AG09319 (cell line): Measurements from ENCODE around the gene ULK1.

Source experiments
- DNase-seq: peaks from one replicate; pipeline ENCODE4 v3.0.0-alpha.2; 2010; ENCODE audit warnings: low read depth; ENCODE audit errors: extremely low read depth
- CTCF ChIP-seq: IDR thresholded peaks from 2 replicates; pipeline ENCODE4 v1.5.1; 2011; ENCODE audit warnings: low read depth, mild to moderate bottlenecking, inconsistent platforms, low read length, moderate library complexity

The ULK1 gene

GRCh38 chr12:131909081-131909751 is 14.8 kb downstream of the ULK1 start:
- TF ChIP-seq CTCF: no peak
- DNase-seq: no peak

GRCh38 chr12:131909752-131910219 is 15.4 kb downstream of the ULK1 start:
- TF ChIP-seq CTCF: no peak
- no peak for DNase-seq

GRCh38 chr12:131910302-131911027 is 16.0 kb downstream of the ULK1 start:
- no peak for DNase-seq
- TF ChIP-seq CTCF: no peak

GRCh38 chr12:131911028-131911650 is 16.7 kb downstream of the ULK1 start:
- DNase-seq: no peak
- TF ChIP-seq CTCF: no peak

- DNase-seq: no peak
- TF ChIP-seq CTCF: no peak
Observed at GRCh38 chr12:131911851-131912477, 17.5 kb downstream of the ULK1 start.

- no peak for TF ChIP-seq CTCF
- DNase-seq: peak; percentile 38
Observed at GRCh38 chr12:131912518-131913274, 18.3 kb downstream of the ULK1 start.
